NCI-H128 (cell line): ENCODE results near the gene WIPI1.
"Not testable (repeated sequence)": the region's sequence is repeated elsewhere in the genome, so short reads cannot be mapped to it uniquely, and the experiment has no call there.

Experiments used
- DNase-seq: peaks from one replicate; lab custom pipeline; 2025; ENCODE audit not compliant: unreplicated experiment; lab: John Stamatoyannopoulos, UW

The WIPI1 gene

DNA sequence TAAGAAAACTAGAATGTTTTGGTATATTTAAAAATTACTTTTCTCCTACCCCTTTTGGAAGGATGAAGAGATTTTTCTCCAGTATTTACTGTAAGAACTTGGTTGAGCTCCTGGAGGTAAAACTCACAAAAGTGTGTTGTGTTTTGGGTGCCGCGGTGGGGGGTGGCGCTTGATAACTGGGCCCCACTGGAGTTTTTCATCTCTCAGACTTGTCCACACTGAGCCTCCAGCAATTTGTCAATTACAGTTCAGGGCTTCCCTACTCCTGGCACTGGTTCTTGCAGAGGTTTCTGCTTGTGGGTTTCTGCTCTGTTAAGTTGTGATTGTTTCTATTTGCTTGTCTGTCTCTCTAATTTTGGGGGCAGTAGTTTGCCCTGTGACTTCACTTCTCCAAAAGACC, 40.0 kb downstream of the WIPI1 start:
- DNase-seq: no peak

- not testable (repeated sequence) for DNase-seq
These were observed 42.4 kb downstream of the WIPI1 start for GRCh38 chr17:68414901-68415300.

DNA sequence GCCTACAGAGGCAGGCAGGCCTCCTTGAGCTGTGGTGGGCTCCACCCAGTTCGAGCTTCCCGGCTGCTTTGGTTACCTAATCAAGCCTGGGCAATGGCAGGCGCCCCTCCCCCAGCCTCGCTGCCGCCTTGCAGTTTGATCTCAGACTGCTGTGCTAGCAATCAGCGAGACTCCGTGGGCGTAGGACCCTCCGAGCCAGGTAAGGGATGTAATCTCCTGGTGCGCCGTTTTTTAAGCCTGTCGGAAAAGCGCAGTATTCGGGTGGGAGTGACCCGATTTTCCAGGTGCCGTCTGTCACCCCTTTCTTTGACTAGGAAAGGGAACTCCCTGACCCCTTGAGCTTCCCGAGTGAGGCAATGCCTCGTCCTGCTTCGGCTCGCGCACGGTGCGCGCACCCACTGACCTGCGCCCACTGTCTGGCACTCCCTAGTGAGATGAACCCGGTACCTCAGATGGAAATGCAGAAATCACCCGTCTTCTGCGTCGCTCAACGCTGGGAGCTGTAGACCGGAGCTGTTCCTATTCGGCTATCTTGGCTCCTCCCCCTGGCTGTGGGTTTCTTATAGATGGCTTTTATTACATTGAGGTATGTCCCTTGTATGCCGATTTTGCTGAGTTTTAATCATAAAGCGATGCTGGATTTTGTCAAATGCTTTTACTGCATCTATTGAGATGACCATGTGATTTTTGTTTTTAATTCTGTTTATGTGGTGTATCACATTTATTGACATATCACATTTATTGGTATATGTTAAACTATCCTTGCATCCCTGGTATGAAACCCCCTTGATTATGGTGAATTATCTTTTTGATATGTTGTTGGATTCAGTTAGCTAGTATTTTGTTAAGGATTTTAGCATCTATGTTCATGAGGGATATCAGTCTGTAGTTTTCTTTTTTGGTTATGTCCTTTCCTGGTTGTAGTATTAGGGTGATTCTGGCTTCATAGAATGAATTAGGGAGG, 43.4 kb downstream of the WIPI1 start:
- not testable (repeated sequence) for DNase-seq

- not testable (repeated sequence) for DNase-seq
These were observed 49.6 kb downstream of the WIPI1 start for GRCh38 chr17:68407656-68408055.

DNA sequence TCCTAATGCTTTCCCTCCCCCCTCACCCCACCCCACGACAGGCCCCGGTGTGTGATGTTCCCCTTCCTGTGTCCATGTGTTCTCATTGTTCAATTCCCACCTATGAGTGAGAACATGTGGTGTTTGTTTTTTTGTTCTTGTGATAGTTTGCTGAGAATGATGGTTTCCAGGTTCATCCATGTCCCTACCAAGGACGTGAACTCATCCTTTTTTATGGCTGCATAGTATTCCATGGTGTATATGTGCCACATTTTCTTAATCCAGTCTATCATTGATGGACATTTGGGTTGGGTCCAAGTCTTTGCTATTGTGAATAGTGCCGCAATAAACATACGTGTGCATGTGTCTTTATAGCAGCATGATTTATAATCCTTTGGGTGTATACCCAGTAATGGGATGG, 53.5 kb downstream of the WIPI1 start:
- not testable (repeated sequence) for DNase-seq

DNA sequence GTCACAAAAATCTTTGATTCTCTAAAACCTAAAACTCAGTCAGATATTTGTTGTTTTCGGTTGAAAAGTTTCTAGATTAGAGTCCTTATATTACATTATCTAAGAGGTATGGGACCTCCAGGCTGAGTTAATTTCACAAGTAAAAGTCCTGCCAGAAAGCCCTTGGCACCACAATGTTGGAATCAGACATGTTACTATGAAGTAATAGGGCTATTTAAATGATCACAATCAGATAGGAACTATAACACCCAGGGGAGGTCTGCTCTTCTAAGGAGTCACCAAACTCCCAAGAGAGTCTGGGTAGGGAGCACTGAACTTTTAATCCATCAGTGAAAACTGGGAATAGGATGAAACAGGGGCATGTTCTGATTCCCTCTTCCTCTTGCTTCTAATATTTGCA, 54.2 kb downstream of the WIPI1 start:
- no peak for DNase-seq

- no peak for DNase-seq
These were observed 56.0 kb downstream of the WIPI1 start for GRCh38 chr17:68401288-68401687.

DNA sequence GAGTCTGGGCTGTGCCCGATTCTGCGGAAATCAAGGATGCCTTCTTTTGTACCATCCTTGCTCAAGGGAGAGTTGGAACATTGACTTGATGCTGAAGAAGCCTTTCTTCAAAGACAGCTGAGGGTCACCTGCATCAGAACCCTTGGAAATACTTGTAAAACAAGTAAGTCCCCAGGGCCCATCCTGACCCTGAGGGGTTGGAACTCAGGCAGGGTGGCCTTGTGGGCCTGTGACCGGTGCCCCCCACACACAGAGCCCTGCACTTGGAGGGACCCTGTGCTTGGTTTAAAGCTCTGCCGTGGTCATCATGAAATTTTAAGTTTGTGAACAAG, 56.9 kb downstream of the WIPI1 start:
- DNase-seq: no peak

DNA sequence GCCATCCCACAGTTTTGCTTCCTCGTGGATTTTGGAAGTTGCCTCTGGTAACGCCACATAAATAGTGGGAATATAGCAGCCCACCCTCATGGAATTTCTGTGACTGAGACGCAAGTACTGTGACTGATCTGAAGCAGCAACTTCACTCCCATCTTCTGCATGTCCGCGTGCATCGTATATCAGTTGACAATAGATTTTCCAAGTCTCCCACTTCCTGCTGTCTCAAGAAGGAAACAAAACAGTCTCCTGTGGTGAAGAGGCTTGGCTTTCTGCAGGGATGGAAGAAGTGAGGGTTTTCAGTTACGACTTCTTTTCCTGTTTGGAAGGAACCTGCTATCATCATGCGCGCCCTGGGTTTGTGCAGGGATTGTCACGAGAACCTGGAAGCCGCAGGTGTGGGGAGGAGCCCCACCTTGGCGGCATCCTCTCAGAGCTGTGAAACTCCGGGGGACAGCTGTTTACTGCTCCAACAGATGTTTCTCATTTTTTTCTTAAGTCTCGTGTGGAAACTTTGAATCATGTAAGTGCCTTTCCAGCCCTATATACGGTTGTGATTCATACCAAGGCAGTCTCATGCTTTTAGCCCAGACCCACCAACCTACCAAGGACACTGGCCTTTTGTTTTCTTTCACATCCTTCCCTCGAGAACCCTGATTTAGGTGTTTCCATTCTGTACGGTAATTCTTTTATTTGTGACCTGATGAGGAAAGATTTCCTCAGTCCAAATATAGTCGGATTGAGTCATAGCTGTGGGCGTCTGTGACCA, 57.5 kb downstream of the WIPI1 start:
- DNase-seq: no peak

GRCh38 chr17:68398691-68399637, 58.3 kb downstream of the WIPI1 start:
- DNase-seq: no peak

- DNase-seq: no peak
These were observed 60.2 kb downstream of the WIPI1 start for GRCh38 chr17:68397108-68397536.

DNA sequence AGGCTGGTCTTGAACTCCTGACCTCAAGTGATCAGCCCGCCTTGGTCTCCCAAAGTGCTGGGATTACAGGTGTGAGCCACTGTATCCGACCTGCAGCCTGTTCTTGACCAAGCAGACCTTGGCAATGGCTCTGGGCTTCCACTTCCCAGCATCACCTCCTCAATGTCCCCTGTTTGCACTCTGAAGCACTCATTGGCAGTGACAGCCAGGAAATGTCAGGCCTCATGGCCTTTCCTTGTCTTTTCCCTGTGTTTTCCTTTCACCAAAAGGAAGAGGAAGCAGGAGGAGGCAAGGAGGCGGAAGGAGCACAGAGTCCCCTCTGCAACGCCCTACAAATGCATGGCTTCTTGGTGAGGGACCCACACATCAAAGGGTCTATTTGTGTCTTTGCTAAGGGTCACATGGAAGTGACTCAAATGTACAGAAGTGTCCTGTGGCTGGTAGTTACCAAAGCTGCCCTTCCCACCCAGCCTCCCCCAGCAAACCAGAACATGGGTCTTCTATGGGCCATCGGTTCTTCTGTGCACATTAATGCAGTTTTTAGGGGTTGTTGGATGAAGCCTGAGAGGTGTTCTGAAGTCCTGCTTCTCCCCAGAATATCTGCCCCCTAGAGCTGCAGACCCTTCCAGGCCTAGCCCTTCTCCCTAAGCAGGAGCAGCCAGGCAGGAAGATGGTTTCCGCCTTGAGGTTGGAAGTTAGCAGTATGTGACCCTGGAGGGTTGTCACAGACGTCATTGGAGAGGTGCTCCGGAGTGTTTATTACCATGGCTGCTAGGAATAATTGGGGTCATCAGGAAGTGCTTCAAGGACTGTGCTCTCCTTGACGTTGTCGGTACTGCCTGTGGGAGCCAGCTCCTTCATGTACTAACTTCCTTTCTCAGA, 60.8 kb downstream of the WIPI1 start:
- no peak for DNase-seq

DNA sequence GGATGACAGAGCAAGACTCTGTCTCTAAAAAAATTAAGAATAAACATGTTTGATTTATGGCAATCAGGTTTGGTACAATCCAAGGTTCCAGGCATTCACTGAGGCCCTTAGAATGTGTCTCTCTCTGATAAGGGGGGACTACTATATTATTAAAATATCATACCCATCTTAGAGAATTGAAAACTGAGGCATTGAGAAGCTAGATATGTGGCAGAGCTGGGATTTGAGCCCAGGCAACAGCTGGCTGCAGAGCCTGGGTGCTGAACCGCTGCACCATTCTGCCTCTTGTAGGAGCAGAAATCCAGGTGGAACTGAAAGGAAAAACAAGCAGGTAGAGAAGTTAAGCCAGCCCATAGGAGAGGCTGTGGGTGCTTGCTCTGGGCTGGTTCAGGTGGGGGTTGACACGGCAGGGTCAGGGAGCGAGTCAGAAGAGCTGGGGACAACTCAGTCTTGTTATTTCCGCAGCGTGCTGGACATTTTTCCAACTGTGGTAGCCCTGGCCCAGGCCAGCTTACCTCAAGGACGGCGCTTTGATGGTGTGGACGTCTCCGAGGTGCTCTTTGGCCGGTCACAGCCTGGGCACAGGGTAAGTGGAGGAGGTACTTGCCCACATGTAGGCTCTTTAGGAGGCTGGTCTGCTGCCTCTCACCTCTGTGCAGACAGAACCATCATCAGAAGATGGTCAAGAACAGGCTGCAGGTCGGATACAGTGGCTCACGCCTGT, 62.5 kb downstream of the WIPI1 start:
- DNase-seq: no peak

- no peak for DNase-seq
These were observed 65.6 kb downstream of the WIPI1 start for GRCh38 chr17:68391561-68392268.

- DNase-seq: no peak
These were observed 66.3 kb downstream of the WIPI1 start for GRCh38 chr17:68390888-68391545.

GRCh38 chr17:68389041-68389440, 68.3 kb downstream of the WIPI1 start:
- DNase-seq: no peak

DNA sequence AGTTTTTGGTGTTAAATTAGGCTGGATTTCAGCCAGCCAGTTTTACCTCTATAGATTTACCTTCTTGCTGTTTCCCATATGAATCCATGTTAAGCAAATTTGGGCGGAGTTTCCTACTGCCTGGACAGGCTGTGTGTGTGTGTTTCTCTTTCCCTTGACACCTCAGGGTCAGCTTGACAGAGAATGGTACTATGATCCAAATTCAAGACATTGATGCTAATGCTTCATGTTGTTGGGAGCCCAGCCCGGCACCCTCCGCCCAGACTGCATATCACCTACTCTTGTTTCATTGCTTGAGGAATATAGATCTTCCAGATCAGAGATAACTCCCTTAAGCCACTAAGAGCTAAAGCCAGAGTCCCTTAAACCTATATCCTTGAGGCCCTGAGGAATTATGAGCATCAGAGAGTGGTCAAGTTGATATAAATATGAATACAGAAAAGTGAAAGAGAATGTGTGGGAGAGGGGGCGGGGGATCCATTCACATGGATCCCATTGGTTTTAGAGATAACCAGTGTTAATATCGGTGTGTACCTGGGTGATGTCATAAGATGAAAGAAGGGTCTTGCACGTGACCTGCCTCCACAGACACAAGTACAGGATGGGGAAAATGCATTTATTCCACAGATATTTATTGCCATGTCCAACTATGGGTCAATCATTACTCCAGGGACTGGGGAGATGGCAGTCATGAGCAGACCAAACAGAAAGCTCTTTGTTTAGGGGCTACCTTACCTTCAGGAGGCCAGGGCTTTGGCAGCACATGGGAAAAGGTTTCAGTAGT, 69.7 kb downstream of the WIPI1 start:
- no peak for DNase-seq
